NCI-H748 treated with DMSO at 0.1 percent for 48 hours (cell line): Measurements from ENCODE around the gene CHAMP1.
"Not testable (repeated sequence)": the region's sequence is repeated elsewhere in the genome, so short reads cannot be mapped to it uniquely, and the experiment has no call there.

ENCODE experiments used
- DNase-seq: peaks from one replicate; lab custom pipeline; 2025; lab: John Stamatoyannopoulos, UW

Gene CHAMP1

DNA sequence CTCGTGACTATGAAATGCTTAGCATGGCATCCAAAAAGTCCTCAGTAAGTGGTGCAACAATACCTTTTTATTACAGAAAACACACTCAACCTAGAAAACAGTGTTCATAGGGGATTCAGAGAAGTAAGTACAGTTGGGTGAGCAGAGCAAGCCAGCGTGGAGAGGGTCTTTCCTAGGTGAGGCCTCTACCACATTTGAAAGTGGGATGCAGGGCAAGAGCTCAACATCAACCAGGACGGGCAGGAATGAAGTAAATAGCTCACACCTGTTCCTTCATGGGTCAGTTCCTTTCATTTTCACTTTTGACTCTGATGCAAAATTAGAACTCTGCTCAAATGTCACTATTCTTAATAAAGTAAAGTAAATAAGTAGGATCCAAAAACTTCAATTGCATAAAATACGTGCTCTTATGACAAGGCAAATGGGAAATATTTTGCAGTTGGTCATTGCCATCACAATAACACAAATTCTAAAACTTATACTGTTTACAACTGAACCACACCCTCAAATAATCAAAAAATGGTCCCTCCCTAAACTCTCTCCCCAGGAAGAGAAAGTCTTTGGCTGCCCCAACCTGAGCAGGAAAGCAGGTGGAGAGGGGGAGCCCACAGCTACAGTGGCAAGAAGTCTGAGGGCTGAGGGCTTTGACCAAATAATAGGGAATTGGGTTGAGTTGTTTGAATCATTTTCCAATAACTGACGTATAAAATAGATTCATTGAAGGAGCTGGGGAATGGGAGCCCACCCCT, 20.2 kb downstream of the CHAMP1 start:
- no peak for DNase-seq

DNA sequence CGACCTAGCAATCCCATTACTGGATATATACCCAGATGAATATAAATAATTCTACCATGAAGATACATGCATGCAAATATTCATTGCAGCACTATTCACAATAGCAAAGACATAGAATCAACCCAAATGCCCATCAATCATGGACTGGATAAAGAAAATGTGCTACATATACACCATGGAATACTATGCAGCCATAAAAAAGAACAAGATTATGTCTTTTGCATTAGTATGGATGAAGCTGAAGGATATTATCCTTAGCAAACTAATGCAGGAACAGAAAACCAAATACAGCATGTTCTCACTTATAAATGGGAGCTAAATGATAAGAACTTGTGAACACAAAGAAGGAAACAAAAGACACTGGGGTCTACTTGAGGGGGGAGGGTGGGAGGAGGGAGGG, 22.2 kb downstream of the CHAMP1 start:
- DNase-seq: not testable (repeated sequence)

DNA sequence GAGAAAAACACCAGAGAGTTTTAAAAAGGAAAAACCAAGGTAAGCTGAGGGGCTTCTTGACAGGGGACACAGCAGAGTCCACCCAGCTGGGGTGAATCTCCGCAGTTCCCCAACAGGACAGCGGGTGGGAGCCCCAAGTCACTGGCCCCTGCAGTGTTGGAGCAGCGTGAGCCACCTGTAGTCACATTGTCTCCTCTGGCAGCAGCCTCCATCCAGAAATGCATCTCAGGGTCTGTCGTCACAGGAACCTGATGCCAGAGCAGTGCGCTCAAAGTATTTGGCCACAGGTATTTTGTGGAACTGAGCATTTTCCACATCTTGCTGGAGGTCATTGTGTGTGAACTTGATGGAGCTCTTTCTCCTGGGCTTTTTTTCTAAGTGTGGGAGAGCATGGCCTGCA, 24.7 kb downstream of the CHAMP1 start:
- no peak for DNase-seq

DNA sequence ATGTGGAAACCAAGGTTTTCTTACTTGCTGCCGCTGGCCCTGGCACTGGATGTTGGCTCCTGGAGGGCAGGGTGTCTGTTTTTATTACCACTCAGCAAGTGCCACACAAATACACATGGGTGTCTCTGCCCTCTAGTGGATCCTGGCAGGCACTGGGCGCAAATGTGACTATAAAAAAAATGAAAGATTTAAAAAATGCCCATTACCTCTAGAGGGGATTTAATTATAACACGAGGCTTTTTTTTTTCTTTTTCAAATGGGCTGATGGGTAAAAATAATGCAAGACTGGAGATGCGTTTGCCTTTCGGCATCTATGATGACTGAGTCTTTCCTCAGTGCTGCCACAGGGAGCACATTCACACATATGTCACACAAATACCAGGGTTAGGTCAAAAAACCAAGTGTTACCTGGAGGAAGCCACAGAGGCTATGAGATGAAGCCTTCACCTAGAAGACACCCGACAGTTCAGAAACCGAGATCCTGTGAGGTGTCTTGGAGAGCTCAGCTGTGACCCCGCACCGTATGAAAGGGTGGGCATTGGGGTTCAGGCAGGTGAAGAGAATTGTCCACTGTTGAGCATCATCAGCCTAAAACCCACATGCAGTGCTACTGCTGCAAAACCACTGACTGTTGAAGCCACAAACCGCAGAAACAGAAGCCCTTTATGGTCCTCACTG, 25.7 kb downstream of the CHAMP1 start:
- DNase-seq: peak; percentile 33

DNA sequence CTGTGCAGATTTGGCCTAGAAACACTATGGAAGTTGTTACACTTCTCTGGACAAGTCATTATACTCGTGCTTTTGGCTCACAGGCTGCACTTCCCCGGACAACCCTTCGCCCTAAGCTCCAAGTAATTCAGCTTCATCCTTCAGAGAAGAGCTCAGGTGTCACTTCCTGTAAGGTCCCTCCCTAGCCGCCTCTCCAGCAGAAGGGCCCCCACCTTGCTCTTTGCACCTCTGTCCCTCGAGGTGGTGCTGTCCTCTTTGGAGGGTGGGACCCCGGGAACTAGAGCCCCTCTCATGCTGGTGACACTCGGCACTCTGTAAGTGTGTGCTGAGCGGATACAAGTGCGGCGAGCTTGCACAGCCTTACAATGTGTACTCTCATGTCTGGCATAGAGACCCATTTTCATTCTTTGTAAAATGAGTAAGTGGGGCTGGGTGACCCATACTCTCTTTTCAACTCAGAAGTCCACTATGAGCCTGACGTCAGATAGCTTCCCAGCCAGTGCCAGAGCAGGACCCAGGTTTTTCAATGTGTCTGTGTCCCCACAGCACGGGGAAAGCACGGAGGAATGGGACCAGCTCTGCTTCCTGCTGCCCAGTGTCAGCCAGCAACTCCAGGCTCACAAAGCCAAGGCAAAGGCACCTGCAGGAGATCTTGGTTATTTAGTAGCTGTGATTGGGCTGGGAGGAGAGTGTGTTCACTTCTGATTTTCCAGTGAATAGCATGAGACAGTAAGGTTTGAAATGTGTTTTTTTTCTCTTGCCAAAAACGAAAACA, 26.9 kb downstream of the CHAMP1 start:
- no peak for DNase-seq

DNA sequence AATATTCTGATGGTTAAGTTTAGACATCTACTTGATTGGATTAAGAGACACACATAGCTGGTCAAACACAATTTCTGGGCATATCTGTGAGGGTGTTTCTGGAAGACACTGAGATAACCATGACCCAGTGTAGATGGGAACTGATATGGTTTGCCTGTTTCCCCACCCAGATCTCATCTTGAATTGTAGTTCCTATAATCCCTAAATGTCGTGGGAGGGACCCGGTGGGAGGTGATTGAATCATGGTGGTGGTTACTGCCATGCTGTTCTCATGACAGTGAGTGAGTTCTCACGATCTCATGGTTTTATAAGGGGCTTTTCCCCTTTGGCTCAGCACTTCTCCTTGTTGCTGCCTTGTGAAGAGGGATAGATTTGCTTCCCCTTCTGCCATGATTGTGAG, 33.0 kb downstream of the CHAMP1 start:
- DNase-seq: not testable (repeated sequence)

DNA sequence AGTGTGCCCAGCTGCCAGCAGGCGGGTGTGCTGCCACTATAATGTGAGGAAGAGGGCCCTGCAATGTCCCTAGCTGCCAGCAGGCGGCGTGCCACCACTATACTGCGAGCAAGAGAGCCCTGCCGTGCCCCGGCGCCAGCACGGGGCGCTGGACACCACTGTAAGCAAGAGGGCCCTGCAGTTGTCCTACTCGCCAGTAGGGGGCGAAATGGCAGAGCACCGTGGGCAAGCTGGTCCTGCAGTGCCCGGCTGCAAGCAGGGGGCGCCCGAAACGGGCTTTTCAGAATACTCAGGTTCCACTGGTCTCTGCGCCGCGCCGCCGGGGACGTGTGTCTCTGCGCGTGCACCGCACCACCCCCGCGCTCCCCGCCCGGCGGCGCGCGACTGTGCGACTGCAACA, 38.5 kb downstream of the CHAMP1 start:
- not testable (repeated sequence) for DNase-seq

DNA sequence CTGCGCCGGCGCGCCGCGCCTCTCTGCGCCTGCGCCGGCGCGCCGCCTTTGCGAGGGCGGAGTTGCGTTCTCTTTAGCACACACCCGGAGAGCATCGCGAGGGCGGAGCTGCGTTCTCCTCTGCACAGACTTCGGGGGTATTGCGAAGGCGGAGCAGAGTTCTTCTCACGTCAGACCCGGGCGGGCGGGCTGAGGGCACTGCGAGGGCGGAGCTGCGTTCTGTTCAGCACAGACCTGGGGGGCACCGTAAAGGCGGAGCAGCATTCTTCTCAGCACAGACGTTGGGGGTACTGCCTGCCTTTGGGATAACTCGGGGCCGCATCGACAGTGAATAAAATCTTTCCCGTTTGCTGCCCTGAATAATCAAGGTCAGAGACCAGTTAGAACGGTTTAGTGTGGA, 39.1 kb downstream of the CHAMP1 start:
- DNase-seq: not testable (repeated sequence)
